GM19043 (cell line): ENCODE measurements around the gene ENDOV.

Experiments
- ATAC-seq: cut with Tn5 transposase; IDR thresholded peaks from one replicate; pipeline ENCODE4 v1.9.1; 2021; ENCODE audit warnings: low read depth; ENCODE audit not compliant: unreplicated experiment

The ENDOV gene

DNA sequence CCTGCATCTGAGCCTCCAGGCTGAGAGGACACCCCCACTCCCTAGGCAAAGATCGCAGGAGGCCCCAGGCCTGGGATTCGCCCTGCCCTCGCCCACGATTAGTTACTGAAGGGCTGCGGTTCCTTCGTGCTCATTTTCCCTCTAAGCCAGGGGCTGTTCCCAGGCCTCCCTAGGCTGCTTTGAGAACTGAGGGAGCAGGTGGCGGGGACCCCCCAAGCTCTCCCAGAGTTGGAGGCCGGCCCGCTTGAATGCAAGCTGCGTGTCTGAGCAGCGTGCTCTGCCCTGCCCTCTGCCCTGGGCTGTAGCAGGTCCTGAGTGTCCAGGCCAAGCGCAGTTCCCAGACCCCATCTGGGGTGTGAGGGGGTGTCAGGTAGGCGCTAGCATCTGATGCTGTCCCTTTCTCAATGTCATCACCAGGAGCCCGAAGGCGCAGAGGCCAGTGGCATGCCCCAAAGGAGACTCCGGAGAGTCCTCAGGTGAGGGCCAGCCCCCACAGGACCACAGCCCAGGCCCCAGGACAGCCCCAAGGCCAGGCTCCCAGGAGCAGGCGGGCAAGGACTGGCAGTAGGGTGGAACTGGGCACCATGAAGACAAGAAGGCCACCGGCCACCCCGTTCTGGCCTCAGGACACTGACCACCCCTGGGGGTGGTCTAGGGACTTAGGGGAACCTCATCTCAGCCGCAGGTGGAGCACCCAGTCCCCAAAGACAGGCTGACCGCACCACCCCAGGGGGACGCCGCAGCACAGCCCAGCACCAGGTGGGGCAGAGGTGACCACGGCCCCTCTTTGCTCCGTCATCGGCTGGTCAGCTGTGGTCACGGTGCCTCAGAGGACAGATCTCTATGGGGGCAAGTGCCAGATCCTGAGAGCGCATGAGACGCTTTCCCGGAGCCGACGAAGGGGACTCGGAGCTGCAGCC is 14.6 kb downstream of the ENDOV start:
- no peak for ATAC-seq

DNA sequence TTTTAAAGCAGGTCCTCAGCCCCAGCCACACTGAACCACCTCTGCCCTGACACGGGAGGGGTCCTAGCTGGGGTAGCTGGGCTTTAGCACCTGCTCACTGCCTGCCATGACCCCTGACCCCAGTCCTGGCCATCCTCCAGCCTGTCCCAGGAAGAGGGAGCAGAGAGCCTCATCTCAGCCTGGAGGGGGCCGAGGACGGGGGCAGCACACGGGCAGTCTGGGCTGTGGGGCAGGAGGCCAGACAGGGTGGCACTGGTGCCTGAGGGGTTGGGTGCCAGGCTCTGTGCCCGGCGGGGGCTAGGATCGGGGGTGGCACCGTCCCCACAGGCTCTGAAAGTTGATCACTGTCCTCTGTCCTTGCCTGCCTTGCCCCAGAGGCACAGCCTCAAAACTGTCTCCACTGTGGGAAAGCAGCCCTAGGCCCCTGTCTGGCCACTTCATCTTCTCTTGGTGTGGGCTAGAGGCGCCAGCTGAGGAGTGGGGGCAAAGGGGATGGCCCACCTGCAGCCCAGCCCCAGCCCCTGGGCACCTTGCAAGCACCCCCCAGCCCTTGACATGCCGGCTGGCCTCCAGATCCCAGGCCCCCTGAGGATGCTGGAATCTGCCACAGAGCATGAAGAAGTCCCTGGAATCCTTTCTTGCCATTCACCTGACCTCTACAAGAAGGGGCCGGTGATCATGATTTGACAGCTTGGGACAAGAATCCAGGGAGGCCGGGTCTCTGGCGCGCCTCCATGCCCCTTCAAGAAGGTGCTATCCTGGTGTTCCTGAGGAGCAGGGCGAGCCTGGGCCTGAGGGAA is 15.7 kb downstream of the ENDOV start:
- ATAC-seq = no peak

DNA sequence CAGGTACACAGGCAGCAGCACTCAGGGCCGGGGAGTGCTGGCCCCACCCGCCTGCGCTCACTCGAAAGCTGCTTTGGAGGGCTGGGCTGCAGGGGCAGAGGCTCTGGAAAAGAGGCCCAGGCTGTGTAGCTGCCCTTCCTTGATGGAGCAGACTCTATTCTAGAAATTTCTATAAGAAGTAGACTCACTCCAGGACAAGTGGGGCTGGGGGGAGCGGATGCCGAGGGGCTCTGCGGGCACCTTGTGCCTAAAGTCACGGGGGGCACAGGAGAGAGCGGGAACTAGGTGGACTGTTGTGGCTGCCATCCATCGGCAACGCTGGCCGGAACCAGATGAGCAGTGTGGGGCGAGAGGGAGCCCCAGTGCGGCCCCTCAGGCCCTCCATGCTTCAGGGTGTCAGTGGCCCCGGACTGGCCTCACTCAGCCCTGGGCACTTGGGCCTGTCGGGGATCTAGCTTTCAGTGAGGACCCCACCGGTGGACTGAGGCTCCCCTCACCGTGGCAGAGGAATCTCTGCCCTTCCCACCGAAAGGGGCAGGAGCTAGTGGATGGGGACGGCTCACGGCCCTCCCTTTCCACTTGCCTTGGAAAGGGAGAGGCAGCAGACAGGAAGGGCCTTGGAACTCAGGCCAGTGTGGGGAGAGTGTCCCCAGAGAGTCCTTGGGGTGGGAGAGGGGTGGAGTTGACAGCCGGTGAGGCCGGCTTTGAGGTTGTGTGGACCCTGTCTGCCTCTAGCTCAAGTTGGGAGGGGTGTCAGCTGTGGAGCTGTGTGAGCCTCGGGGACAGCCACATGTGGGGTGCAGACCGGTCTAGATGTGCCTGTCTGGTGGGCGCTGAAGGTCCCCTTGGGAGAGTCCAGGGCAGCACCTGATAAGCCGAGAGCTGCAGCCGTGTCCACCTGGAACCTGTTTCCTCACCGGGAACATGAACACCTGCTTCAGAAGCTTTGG is 16.6 kb downstream of the ENDOV start:
- ATAC-seq = no peak

DNA sequence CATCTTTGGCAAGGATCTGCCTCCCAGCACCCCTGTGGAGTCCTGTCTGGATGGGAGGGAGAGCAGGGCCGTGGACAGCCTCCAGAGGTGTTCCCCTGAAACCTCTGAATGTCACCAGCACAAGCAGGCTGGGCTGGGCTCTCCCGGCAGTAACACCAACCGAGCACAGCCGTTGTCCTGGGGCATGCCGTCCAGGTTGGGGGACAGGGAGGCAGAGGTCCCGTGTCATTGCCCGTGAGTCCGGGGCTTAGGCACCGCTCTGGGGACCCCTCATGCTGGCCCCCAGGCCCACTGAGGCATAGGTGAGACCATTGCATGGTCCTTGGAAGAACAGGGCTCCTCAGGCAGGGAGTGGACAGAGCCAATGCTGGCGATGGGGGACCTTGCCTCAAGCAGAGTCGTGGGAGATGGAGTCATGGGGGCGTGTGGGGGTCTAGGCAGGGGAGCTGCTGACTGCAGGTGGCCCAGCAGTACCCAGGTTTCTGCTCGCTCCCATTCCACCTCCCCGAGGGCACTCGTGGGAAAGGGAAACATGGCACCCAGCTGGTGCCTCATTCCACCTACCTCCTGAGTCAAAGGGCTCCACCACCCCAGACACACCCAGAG is 17.5 kb downstream of the ENDOV start:
- no peak for ATAC-seq

DNA sequence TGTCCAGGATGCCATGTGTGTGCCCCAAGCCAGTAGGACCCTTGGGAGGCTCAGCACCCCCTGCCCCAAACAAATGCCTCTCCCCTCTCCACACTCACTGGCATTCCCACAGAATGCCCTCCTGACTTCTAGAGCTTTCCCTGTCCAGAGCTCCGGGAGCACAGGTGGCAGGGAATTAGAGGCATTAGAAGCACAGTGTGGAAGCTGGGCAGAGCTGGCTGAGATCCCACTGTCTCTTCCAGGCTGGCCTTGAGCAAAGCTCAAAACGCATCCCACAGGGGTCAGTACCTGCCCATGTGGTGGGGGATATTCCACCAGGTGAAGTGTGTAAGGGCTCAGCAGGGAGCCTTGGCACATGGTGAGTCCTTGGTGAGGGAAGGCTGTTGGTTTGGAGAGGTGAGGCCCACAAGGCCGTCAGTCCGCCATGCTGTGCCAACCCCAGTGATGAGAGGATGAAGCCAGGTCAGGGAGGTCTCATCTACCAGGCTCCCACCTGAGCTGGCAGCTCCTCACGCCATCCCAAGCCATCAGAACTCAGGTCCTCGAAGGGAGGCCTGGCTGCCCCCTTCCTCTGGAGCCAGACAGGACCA is 18.1 kb downstream of the ENDOV start:
- ATAC-seq = no peak

DNA sequence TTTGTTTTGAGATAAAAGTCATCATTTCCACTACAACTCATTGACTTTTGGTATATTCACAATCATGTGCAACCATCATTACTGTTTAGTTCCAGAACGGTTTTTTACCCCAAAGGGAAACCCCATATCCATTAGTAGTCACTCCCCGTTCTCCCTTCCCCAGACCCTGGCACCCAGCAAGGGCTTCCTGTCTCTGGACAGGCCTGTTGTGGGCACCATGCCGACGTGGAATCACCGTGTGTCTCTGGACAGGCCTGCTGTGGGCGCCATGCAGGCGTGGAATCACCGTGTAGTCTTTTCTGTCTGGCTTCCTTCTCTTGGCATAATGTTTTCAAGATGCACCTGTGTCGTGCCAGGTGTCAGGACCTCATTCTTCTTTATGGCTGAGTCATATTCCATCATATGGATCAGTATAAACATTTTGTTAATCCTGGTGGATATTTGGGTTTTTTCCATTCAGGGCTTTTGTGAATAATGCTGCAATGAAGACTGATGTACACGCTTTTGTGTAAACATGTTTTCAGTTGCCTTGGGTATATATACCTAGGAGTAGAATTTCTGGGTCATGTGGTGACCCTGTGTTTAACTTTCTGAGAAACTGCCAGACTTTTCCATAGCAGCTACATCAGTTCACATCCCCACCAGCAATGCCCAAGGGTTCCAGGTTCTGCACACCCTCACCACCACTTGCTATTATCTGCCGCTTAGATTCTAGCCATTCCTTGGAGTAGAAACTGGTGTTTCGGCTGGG is 19.1 kb downstream of the ENDOV start:
- ATAC-seq = no peak

DNA sequence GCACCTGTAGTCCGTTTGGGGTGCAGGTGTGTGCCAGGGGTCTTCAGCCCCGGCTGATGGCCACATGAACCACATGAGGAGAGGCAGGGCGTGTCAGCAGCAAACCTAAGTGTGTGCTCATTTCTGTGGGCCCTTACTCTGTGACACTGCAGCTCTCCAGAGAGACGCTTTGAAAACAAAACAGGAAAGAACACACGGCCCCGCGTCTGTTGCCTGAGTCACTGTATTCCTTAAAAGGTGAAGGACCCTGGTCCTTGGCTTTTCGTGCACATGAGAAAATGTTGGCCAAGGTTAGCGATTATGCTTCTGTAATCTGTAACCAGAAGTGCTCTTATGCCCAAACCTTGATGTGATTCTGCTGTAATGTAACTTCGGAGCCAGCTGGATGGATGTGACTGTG is 22.6 kb downstream of the ENDOV start:
- no peak for ATAC-seq

DNA sequence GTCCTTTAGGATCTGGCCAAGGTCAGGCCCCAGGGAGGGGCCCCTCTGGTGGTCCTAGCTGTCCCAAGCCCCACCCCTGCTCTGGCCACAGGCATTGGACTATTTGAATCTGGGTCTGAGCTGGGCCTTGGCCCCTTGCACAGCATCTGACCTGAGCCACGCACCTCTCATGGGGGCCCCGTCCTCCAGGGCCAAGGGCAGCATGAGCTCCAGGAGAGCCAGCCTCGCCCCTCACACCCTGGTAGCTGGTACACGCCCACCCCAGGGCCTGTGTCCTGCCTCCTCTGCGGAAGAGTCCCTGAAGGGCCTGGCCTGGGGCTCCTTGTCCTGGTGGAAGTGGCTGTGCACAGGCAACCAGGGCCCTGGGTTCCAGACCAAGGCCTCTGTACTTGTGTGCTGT is 23.8 kb downstream of the ENDOV start:
- no peak for ATAC-seq

DNA sequence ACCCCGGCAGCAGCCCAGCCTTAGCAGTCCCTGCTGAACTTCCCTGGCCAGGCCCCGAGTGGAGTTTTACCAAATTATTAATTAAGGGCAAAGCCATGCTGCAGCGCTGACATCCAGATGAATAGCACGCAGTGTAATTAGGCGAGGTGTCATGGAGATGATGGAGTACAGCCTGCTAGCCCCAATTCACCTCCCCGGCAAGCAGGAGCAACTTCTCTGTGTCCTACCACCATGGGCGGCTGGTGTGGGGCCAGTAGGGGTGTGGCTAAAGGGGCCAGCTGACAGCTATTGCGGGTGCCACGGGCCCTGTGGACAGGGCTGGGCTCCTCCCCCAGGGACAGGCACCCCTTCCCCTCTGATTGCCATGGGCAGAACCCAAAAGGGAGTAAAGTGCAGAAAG is 24.5 kb downstream of the ENDOV start:
- ATAC-seq = no peak

DNA sequence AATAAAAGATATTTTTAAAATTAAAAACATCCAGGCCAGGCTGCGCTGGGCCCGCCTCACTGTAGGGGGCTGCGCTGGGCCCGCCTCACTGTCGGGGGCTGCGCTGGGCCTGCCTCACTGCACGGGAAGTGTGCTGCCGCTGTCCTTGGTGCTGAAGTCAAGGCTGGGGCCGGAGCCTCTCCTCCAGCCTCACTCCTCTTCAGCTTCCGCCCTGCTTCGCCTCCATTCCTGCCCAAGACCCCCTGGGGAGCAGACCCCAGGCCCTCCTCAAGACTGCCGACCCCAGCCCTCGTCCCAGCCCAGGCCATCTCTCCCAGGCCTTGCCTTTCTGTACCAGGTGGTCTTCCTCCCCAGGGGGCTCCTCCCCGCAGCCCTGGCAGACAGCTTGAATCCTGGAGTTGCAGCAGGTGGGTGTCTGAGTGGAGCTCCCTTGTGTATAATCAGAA is 26.2 kb downstream of the ENDOV start:
- no peak for ATAC-seq

DNA sequence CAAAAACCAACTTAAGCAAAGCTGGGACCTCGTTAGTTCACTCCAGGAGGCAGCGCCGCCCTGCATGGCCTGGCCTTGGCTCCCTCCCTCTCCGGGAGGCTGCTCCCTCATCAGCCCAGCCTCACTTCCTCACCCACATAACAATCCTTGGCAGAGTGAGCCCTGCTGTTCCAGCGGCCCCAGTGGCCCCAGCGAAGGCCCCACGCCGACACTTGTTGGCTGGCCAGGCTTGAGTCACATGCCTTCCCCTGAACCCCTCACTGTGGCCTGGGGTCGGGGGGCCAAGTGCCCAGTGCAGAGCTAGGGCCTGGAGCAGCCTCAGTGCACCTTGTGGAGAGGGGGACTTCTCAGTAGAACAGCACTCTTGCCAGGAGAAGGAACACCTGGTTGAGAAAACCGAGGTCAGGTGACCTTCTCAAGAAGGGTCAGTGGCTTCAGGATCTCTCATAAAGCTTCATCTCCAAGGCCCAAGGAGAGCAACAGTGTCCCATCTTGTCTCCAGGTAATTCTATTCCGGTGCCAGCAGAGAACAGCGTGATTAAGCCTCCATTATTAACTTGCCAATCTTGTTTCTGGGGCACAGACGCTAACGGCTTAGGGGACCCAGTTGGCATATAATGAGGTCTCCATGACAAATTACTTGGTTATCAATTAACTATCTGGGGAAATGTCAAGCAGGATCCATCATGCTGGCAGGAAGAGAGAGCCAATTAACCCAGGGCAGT is 26.8 kb downstream of the ENDOV start:
- ATAC-seq = no peak

DNA sequence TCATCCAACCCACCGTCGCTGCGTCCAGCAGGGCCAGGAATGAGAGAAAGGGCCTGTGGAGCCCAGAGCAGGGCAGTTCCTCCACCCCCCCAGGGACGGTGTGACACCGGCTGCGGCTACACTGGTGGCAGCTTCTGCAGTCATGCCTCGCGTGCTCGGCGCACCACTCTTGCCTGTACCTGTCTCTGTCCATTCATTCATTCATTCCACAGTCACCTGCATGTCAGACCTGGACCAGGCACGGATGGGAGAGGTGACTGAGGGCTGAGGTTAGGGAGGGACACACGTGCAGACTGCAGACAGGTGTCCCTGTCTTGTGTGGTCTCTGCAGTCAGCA is 27.3 kb downstream of the ENDOV start:
- ATAC-seq = no peak

DNA sequence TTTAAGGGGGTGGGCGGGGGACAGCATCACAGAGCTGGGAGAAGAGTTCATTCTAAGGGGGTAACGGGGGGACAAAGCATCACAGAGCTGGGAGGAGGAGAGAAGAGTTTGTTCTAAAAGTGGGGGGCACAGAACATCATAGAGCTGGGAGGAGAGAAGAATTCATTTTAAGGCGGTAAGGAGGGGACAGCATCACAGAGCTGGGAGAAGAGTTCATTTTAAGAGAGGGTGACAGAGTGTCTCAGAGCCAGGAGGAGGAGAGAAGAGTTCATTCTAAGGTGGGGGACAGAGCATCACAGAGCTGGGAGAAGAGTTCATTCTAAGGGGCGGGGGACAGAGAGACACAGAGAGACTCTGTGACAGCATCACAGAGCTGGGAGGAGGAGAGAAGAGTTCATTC is 27.8 kb downstream of the ENDOV start:
- no peak for ATAC-seq

DNA sequence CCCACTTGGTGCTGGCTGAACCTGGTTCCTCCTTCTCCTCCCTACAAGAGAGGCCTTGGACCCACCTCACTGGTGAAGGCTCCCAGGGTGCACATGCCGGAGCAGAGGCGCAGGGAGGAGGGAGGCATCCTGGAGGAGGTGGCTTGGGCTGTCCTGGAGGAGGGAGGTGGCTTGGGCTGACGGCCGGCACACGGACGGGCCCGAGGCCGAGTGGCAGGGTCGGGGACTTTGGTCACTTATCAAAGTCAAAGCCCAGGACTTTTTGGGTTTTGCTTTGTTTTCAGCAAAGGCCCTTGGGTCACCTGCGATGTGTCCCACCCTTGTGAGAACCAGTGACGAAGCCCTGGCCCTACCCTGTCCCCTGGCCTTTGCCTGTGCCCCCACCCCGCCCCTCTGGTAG is 28.5 kb downstream of the ENDOV start:
- no peak for ATAC-seq

DNA sequence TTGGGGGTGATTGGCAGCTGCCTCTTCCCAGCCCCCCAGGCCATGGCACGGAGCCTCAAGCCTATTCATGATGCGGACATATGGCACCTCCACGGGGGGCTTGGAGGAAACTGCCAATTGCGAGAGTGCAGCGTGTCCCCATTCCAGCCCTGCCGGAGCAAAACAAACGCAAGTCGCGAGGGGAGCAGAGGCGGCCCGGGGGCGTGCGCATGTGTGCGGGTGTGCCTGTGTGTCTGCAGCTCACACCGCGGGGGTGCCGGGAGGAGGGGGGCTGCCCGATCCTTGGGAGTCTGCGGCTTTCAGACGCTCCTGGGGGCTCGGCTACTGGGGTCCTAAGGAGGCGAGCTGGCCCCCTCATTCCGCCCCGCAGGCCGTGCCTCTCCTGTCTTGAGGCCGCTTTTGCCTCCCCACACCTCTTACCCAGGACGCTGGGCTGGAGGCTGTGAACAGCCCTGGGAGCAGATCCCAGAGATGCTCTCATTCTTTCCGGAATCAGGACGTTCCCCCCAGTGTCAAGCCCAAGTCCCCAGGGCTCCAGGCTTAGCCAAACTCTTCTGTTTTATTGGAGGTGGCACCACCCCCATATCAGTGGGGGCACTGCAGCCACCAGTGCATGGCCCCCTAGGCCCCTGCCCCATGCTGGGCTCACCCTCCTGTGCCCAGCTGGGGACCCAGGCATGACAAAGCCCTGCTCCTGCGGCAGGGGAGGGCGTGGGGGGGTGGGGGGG is 29.1 kb downstream of the ENDOV start:
- ATAC-seq = no peak

DNA sequence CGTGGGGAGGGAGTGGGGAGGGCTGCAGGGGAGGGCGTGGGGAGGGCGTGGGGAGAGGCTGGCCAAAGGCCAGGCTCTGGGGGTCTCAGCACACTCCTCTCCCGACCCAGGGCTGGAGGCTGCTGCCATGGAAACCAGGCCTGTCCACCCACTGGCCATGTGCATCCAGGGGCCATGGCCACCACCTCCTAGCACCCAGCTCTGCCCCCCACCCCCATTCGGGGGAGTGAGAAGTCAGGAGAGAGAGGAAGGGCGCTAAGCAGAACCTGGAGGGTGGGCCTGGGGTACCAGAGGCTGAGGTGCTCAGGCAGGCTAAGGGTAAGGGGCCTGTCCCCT is 29.6 kb downstream of the ENDOV start:
- no peak for ATAC-seq

DNA sequence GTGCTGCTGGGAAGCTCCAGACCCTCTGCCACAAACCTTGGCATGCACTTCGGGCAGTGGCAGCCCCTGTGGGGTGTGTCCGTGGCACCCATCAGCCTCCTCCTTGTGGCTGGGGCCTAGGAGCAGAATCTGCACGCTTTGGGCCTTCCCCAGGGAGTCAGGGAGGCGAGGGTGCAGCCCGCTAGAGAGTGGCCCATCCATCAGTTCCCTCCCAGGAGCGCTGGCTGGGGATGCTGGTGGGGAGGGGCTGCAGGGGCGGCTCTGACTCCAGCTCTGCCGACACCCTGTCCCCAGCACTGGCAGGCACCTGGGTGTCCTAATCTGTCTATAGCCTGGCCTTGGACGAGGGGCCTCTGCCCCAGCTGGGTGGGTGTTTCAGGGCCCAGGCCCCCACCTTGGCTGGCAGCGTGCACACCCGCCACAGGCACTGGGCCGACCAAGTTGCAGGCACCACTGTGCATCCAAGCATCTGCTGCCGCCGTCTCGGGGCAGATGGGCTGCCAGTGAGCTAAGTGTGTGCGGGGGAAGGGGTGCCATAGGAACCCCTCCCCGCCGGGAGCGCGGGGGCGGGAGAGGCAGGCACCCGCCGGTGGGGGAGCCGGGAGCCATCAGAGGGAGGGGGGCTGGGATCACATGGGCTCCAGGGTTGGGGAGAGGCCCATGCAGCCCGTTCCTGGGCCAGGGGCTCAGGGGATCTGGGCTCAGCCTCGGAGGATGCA is 30.2 kb downstream of the ENDOV start:
- no peak for ATAC-seq

DNA sequence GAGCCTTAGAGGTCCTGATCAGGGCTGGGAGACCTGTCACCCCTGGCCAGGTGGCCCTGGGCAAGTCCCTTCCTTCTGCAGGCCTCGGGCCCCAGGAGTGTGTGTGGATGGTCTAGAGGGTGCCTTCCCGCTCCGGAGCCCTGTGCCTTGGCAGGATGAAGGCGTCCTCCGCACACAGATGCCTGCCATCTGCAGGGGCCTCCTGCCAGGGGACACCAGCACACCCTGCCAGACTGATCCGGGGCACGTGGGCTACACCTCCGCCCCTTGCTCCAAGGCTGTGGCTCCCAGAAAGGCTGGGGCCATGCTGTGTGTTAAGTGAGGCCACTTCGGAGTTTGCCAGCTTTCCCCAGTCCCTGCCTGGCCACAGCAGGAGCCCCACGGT is 30.8 kb downstream of the ENDOV start:
- no peak for ATAC-seq
